Stimulated activated CD8-positive, alpha-beta memory T cell treated with anti-CD3 and anti-CD28 coated beads, Interleukin-4, amount 100 ng/mL, for 4 hours (primary cell): Measurements from ENCODE around the gene POGK.

Experiments
- DNase-seq, 2 donors: peaks; one replicate each; pipeline ENCODE4 v3.0.0-alpha.2; 2020; ENCODE audit warnings: low read depth in 2 of 2, low spot score in 1 of 2

Gene POGK

DNA sequence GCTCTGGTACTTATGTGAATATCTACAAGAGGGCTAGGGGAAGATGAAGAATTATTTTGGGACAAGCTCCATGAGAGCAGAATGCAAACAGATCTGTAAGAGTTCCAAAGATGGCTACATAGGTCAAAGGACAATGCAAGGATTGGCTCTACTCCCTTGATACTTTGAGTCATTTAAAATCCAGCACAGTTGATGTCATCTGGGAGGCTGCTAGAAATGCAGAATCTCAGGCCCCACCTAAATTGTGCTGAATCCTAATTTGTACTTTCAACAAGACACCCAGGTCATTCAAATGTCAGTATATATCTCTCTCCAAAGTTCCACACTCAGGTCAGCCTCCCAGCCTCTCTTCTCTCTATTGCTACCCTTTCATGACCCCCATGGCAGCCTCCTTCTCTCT is 60.5 kb downstream of the POGK start:
- DNase-seq = no peak

DNA sequence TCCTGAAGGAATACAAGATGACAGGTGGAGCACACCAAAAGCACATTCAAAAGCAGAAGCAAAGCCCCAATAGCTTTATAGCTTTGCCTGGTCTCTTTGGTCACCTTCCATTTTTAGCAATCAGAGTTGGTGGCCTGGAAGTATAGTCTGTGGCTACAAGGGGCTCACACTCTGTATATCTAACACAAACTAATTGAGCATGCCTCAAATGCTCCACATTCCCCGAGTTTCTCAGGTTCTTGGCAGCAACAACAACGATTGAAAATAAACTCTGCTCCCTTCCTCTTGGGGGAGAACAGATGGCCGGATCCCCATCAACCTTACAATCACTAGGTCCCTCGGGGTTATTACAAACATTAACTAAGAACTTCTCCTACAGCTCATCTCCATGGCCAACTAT is 61.7 kb downstream of the POGK start:
- DNase-seq = no peak

GRCh38 chr1:166902279-166902678 is 63.0 kb downstream of the POGK start:
- DNase-seq = no peak

DNA sequence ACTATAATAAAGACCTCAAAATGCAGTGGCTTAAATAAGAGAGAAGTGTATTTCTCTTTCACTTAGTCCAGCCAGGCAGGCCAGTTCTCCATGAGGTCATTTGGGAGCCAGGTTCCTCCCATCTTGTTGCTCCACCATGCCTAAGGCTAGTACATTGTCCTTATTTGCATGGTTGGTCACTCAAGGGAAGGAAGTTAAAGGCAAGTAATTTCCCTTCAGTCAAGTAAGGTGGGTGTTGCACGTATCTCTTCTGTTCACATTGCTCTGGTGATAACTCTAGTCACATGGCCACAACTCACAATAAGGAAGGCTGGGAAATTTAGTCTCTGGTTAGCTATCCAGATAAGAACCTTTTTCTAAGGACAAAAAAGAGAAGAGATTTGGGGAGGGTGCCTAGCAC is 64.0 kb downstream of the POGK start:
- no peak for DNase-seq

DNA sequence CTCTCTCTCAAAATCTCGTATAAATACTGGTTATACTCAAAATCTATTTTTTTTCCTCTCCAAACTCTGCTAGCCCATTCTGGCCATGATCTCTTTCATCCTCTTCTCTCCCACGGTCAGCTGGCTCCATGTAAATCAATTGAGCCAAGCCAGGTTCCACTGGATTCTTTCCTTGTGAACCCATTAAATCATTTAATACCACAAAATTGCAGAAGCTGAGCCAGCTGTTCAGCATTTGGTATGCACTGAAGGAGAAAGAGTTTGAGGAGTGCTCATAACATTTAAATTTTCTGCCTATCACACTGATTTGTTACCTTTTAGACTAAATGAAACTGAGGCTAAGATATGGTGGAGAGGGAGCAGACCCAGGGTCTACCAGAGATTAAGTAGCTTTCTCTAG is 65.9 kb downstream of the POGK start:
- DNase-seq = no peak

GRCh38 chr1:166905900-166906299 is 66.6 kb downstream of the POGK start:
- DNase-seq = no peak
